ENCODE measurements around the gene RPL3. TPM values are rescaled to one million over a fixed set of nuclear protein-coding genes. Genes with fewer than 3 reads are reported as not detected.
A peak's percentile ranks its signal among the peaks of the same experiment; 100 is the strongest.

RPL3 gene
- total RNA-seq, 4 donors from 2014 or later = 909 to 2,069 (median 1,420) TPM

GRCh38 chr22:39268645-39269044 lies 50.8 kb downstream of the RPL3 start:
- TF ChIP-seq POLR2A (IDR thresholded peaks at IDR 0.05) (no peak), CTCF (IDR thresholded peaks at IDR 0.05) (no peak), POLR2AphosphoS5 (IDR thresholded peaks at IDR 0.05) (no peak), EP300 (IDR thresholded peaks at IDR 0.05; ENCODE audit: low read depth) (no peak)
- DNase-seq = no peak
- H3K27me3 ChIP-seq = no peaks in the 10 kb centered on the region
- in situ Hi-C loops (cut with MboI; ENCODE audit: low pct_ligation_motif_present in 1 of 4, low pct_unique_long_range_greater_than_20kb in 1 of 4, low sequenced_read_pairs in 3 of 4) (no loop called here), intact Hi-C loops (cut with DNase I; ENCODE audit: low total_unique reads) (loop anchor here (10.0 kb wide), 2 partner anchors 516 to 1344 kb away; no protein-coding TSS in a partner anchor)
- 82% methylated on average over 7 of the region's 7 CpGs; no CpG with 5 or more reads in 1 of the 2 donors for WGBS, 2 donors (ENCODE audit: low coverage in 1 of 2)
- no peaks in the 10 kb centered on the region for H3K36me3 ChIP-seq
- H3K4me1 ChIP-seq = no peaks in the 10 kb centered on the region
- no peak overlapping the region for H3K4me3 ChIP-seq
- H3K9me3 ChIP-seq = no peaks in the 10 kb centered on the region
- no peak overlapping the region for H3K27ac ChIP-seq

- no peak for DNase-seq
These were observed 51.4 kb downstream of the RPL3 start for GRCh38 chr22:39267974-39268373.

GRCh38 chr22:39266398-39267030 lies 52.9 kb downstream of the RPL3 start:
- H3K36me3 ChIP-seq = no peaks in the 10 kb centered on the region
- no peak overlapping the region for H3K4me3 ChIP-seq
- H3K27me3 ChIP-seq = no peaks in the 10 kb centered on the region
- H3K27ac ChIP-seq = peak overlapping the region in 3 of 4 donors; percentile 3 to 52 (median 16)
- no peaks in the 10 kb centered on the region for H3K4me1 ChIP-seq
- in situ Hi-C loops (cut with MboI; ENCODE audit: low pct_ligation_motif_present in 1 of 4, low pct_unique_long_range_greater_than_20kb in 1 of 4, low sequenced_read_pairs in 3 of 4) = no loop called here
- H3K9me3 ChIP-seq = no peaks in the 10 kb centered on the region
- TF ChIP-seq CTCF (IDR thresholded peaks at IDR 0.05) (no peak), POLR2A (IDR thresholded peaks at IDR 0.05) (no peak), POLR2AphosphoS5 (IDR thresholded peaks at IDR 0.05) (no peak), EP300 (IDR thresholded peaks at IDR 0.05; ENCODE audit: low read depth) (no peak)
- DNase-seq = no peak
- intact Hi-C loops (cut with DNase I; ENCODE audit: low total_unique reads) = loop anchor here (10.0 kb wide), 2 partner anchors 518 to 1342 kb away; no protein-coding TSS in a partner anchor
- 56 to 90% methylated on average over 2 to 12 of the region's 12 CpGs for WGBS, 2 donors (ENCODE audit: low coverage in 1 of 2)

More at GRCh38 chr22:39267974-39268373, 51.4 kb downstream of the RPL3 start:
- WGBS, 2 donors (ENCODE audit: low coverage in 1 of 2) = 90 to 91% methylated on average over 8 of the region's 8 CpGs
- Histone ChIP-seq H3K27ac (no peak overlapping the region), H3K4me3 (no peak overlapping the region), H3K36me3 (no peaks in the 10 kb centered on the region), H3K9me3 (no peaks in the 10 kb centered on the region), H3K4me1 (no peaks in the 10 kb centered on the region), H3K27me3 (no peaks in the 10 kb centered on the region)
- in situ Hi-C loops (cut with MboI; ENCODE audit: low pct_ligation_motif_present in 1 of 4, low pct_unique_long_range_greater_than_20kb in 1 of 4, low sequenced_read_pairs in 3 of 4) = no loop called here
- TF ChIP-seq POLR2A (IDR thresholded peaks at IDR 0.05) (no peak), CTCF (IDR thresholded peaks at IDR 0.05) (no peak), EP300 (IDR thresholded peaks at IDR 0.05; ENCODE audit: low read depth) (no peak), POLR2AphosphoS5 (IDR thresholded peaks at IDR 0.05) (no peak)
- intact Hi-C loops (cut with DNase I; ENCODE audit: low total_unique reads) = loop anchor here (10.0 kb wide), 2 partner anchors 517 to 1343 kb away; no protein-coding TSS in a partner anchor

GRCh38 chr22:39265143-39265886 lies 54.1 kb downstream of the RPL3 start:
- DNase-seq = no peak
- TF ChIP-seq CTCF (IDR thresholded peaks at IDR 0.05) (no peak), POLR2A (IDR thresholded peaks at IDR 0.05) (no peak)
- H3K27me3 ChIP-seq = no peaks in the 10 kb centered on the region
- no peak overlapping the region for H3K4me3 ChIP-seq
- in situ Hi-C loops (cut with MboI; ENCODE audit: low pct_ligation_motif_present in 1 of 4, low pct_unique_long_range_greater_than_20kb in 1 of 4, low sequenced_read_pairs in 3 of 4) = no loop called here
- H3K4me1 ChIP-seq = no peaks in the 10 kb centered on the region
- intact Hi-C loops (cut with DNase I; ENCODE audit: low total_unique reads) = loop anchor here (10.0 kb wide), 2 partner anchors 519 to 1341 kb away; no protein-coding TSS in a partner anchor
- no peaks in the 10 kb centered on the region for H3K36me3 ChIP-seq
- H3K9me3 ChIP-seq = peaks cover 0 to 4% of the 10 kb centered on the region in 2 donors
- peak overlapping the region in 1 of 4 donors; percentile 3 for H3K27ac ChIP-seq
- 95% methylated on average over 23 of the region's 23 CpGs; no CpG with 5 or more reads in 1 of the 2 donors for WGBS, 2 donors (ENCODE audit: low coverage in 1 of 2)

Measured in transverse colon (tissue), 4 donors.